NT2/D1 (cell line): ENCODE data around the gene ACKR2.

Experiments
- SUZ12 ChIP-seq: IDR thresholded peaks from 2 replicates; pipeline ENCODE4 v1.6.1; 2011; ENCODE audit not compliant: insufficient read length, insufficient read depth; ENCODE audit errors: extremely low read depth
- YY1 ChIP-seq: IDR thresholded peaks from 2 replicates; pipeline ENCODE4 v1.6.1; 2011; ENCODE audit not compliant: insufficient read length, insufficient read depth
- ZNF274 ChIP-seq: IDR thresholded peaks from 2 replicates; pipeline ENCODE4 v1.6.1; 2011; ENCODE audit warnings: mild to moderate bottlenecking, low read depth, low read length

DNA sequence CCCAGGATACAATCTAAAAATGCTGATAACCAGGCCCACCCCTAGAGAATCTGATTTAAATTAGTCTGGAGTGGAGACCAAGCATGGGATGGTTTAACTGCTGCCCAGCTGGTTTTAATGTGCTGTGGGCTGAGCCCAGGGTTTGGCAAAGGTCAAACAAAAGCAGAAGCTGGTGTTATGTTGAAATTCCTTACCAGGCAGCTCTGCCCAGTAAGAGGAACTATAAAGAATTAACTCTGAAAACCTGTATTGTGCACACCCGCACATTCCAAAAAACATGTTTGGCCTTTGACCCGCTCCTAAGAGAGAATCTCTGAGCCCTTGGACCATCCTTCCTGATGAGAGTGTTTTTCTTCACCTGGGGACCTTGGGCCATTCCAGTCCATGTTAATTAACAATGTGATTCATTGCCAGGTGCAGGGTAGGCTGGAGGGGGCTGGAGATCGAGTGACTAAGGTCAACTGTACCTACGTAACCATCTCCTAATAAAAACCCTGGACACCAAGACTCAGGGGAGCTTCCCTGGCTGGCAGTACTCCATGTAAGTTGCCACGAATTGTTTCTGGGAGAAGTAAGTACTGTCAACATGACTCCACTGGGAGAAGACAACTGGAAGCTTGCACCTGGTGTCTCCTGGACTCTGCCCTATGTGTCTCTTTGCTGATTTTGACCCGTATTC, 47.1 kb upstream of the ACKR2 start:
- TF ChIP-seq YY1 (no peak), SUZ12 (no peak), ZNF274 (no peak)
